A549 (cell line): Measurements from ENCODE around the gene ATMIN.

Experiments
- BHLHE40 ChIP-seq: IDR thresholded peaks from 2 replicates; pipeline ENCODE4 v1.6.1; 2012; ENCODE audit warnings: low read depth, low read length, inconsistent platforms
- CHD2 ChIP-seq: fragments of 150-350 bp; IDR thresholded peaks from 2 replicates; pipeline ENCODE4 v1.6.1; 2014; ENCODE audit warnings: low read length; ENCODE audit not compliant: partially characterized antibody
- CHD4 ChIP-seq: fragments of 200-600 bp; sonication (generic); IDR thresholded peaks from 2 replicates; pipeline ENCODE4 v1.6.1; 2016; ENCODE audit warnings: antibody characterized with exemption, mild to moderate bottlenecking, borderline replicate concordance
- JUN ChIP-seq, 2 experiments: fragments of >200 bp; sonication (Bioruptor Twin); formaldehyde crosslinking; IDR thresholded peaks; 2 replicates in 1 of 2; 3 replicates in 1 of 2; pipeline ENCODE4 v1.6.1; 2016 to 2017
- JUNB ChIP-seq: fragments of >200 bp; sonication (Bioruptor Twin); formaldehyde crosslinking; IDR thresholded peaks from 2 replicates; pipeline ENCODE4 v1.6.1; 2016
- KDM1A ChIP-seq: fragments of 200-600 bp; sonication (generic); IDR thresholded peaks from 2 replicates; pipeline ENCODE4 v1.6.1; 2016; ENCODE audit warnings: low read depth, mild to moderate bottlenecking
- MYC ChIP-seq: IDR thresholded peaks from 2 replicates; pipeline ENCODE4 v1.6.1; 2012; ENCODE audit warnings: mild to moderate bottlenecking, inconsistent platforms, low read length, improper control_type of control experiment, borderline replicate concordance
- POLR2A ChIP-seq: IDR thresholded peaks from 2 replicates; pipeline ENCODE4 v1.6.1; 2012; ENCODE audit warnings: mild to moderate bottlenecking, low read length
- RCOR1 ChIP-seq: fragments of 150-350 bp; IDR thresholded peaks from 2 replicates; pipeline ENCODE4 v1.6.1; 2014; ENCODE audit warnings: antibody characterized with exemption, low read length, low read depth
- TF ChIP-seq, protein P1 (sequence below): fragments of >200 bp; sonication (Bioruptor Twin); formaldehyde crosslinking; IDR thresholded peaks from 3 replicates; pipeline ENCODE4 v1.5.1; 2016
- TF ChIP-seq, protein P2 (sequence below): fragments of 200-600 bp; sonication (generic); IDR thresholded peaks from 2 replicates; pipeline ENCODE4 v1.6.1; 2016; ENCODE audit warnings: antibody characterized with exemption, mild to moderate bottlenecking, moderate library complexity

DNA sequence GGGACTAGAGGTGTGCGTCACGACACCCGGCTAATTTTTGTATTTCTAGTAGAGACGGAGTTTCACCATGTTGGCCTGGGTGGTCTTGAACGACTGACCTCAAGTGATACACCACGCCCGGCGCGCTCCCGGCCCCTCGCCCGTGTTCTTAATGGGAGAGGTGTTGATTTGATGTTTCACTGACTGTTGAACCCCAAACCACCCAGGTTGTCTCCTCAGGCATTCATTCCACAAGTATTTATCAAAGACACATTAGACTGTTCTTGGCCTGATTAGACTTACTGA, 27.2 kb upstream of the ATMIN start:
- TF ChIP-seq, protein P1, sequence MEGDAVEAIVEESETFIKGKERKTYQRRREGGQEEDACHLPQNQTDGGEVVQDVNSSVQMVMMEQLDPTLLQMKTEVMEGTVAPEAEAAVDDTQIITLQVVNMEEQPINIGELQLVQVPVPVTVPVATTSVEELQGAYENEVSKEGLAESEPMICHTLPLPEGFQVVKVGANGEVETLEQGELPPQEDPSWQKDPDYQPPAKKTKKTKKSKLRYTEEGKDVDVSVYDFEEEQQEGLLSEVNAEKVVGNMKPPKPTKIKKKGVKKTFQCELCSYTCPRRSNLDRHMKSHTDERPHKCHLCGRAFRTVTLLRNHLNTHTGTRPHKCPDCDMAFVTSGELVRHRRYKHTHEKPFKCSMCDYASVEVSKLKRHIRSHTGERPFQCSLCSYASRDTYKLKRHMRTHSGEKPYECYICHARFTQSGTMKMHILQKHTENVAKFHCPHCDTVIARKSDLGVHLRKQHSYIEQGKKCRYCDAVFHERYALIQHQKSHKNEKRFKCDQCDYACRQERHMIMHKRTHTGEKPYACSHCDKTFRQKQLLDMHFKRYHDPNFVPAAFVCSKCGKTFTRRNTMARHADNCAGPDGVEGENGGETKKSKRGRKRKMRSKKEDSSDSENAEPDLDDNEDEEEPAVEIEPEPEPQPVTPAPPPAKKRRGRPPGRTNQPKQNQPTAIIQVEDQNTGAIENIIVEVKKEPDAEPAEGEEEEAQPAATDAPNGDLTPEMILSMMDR = no peak
- TF ChIP-seq RCOR1 (no peak), POLR2A (no peak), JUN (IDR thresholded peaks at IDR 0.05) (no peak), BHLHE40 (no peak), JUNB (no peak), CHD2 (no peak), KDM1A (no peak), MYC (no peak), CHD4 (no peak)
- TF ChIP-seq, protein P2, sequence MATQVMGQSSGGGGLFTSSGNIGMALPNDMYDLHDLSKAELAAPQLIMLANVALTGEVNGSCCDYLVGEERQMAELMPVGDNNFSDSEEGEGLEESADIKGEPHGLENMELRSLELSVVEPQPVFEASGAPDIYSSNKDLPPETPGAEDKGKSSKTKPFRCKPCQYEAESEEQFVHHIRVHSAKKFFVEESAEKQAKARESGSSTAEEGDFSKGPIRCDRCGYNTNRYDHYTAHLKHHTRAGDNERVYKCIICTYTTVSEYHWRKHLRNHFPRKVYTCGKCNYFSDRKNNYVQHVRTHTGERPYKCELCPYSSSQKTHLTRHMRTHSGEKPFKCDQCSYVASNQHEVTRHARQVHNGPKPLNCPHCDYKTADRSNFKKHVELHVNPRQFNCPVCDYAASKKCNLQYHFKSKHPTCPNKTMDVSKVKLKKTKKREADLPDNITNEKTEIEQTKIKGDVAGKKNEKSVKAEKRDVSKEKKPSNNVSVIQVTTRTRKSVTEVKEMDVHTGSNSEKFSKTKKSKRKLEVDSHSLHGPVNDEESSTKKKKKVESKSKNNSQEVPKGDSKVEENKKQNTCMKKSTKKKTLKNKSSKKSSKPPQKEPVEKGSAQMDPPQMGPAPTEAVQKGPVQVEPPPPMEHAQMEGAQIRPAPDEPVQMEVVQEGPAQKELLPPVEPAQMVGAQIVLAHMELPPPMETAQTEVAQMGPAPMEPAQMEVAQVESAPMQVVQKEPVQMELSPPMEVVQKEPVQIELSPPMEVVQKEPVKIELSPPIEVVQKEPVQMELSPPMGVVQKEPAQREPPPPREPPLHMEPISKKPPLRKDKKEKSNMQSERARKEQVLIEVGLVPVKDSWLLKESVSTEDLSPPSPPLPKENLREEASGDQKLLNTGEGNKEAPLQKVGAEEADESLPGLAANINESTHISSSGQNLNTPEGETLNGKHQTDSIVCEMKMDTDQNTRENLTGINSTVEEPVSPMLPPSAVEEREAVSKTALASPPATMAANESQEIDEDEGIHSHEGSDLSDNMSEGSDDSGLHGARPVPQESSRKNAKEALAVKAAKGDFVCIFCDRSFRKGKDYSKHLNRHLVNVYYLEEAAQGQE = no peak
